ENCODE measurements around the gene EXOG.

The EXOG gene

DNA sequence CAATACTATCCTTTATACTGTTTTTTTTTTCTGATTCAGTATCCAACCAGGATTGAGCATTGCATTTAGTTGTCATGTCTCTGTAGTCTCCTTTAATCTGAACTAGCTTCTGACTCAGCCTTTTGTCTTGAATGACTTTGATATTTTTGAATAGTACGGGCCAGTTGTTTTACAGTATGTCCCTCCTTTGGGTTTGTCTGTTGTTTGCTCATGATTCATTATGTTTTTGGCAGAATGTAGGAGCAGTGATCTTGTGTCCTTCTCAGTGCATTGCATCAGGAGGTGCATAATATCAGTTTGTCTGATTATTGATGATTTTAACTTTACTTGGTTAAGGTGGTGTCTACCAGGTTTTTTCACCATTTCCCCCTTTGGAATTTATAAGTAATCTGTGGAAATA lies 20.5 kb downstream of the EXOG start:
- Histone ChIP-seq H3K27ac (ENCODE audit: low read depth, low read length) (no peak overlapping the region), H3K36me3 (ENCODE audit: insufficient read depth, low read length) (peaks cover 12% of the 10 kb centered on the region), H3K9me3 (ENCODE audit: low read length) (no peaks in the 10 kb centered on the region), H3K9ac (ENCODE audit: low read length) (no peak overlapping the region), H3K4me3 (ENCODE audit: low read depth in 1 of 2, low read length in 2 of 2) (no peak overlapping the region), H3K27me3 (ENCODE audit: control insufficient read depth in 1 of 2, insufficient read depth in 2 of 2, low read length in 2 of 2) (no peaks in the 10 kb centered on the region), H3K4me1 (ENCODE audit: insufficient read depth, low read length) (peaks cover 4% of the 10 kb centered on the region)

DNA sequence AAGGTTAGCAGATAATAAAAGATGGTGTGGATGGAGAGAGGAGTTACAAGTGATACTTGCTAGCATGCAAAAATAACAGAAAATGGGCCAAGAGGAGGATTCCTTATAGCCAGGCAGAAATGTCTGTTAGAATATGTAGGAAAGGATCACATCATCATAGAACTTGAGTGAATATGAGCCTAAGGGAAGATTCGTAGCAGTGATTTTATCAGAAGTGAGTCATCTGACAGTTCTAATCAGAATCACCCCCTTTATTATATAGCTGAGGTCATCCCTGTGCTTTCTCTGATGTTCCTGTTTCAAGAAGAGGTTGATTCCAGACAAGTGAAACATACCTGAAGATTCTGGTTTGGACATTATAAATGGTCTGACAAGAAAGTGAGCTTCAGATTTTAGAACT lies 22.9 kb downstream of the EXOG start:
- no peaks in the 10 kb centered on the region for H3K27me3 ChIP-seq (ENCODE audit: control insufficient read depth in 1 of 2, insufficient read depth in 2 of 2, low read length in 2 of 2)
- peaks cover 8% of the 10 kb centered on the region for H3K36me3 ChIP-seq (ENCODE audit: insufficient read depth, low read length)
- no peak overlapping the region for H3K4me3 ChIP-seq (ENCODE audit: low read depth in 1 of 2, low read length in 2 of 2)
- no peak overlapping the region for H3K27ac ChIP-seq (ENCODE audit: low read depth, low read length)
- peaks cover 4% of the 10 kb centered on the region for H3K4me1 ChIP-seq (ENCODE audit: insufficient read depth, low read length)
- no peak overlapping the region for H3K9ac ChIP-seq (ENCODE audit: low read length)
- no peaks in the 10 kb centered on the region for H3K9me3 ChIP-seq (ENCODE audit: low read length)

DNA sequence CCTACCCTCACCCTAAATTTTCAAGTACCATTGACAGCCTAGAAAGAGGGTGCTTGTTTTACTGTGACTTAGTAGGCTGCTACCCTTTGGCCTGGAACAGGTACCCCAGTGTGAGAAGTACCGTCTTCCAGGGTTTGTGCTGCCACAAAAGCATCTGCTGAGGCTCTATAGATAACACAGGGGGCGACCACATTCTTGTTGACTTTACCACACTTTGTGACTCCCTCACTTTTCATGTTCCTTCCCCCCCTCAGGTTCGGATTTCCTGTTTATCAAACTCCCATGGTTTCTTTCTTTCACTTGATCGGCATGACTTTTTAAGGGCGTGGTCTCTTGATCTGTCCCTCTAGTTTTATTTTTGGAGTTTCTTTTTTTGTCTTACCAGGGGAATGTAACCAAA lies 23.5 kb downstream of the EXOG start:
- Histone ChIP-seq H3K9ac (ENCODE audit: low read length) (no peak overlapping the region), H3K27me3 (ENCODE audit: control insufficient read depth in 1 of 2, insufficient read depth in 2 of 2, low read length in 2 of 2) (no peaks in the 10 kb centered on the region), H3K9me3 (ENCODE audit: low read length) (no peaks in the 10 kb centered on the region), H3K4me1 (ENCODE audit: insufficient read depth, low read length) (peaks cover 4% of the 10 kb centered on the region), H3K36me3 (ENCODE audit: insufficient read depth, low read length) (peaks cover 10% of the 10 kb centered on the region), H3K4me3 (ENCODE audit: low read depth in 1 of 2, low read length in 2 of 2) (no peak overlapping the region), H3K27ac (ENCODE audit: low read depth, low read length) (no peak overlapping the region)

DNA sequence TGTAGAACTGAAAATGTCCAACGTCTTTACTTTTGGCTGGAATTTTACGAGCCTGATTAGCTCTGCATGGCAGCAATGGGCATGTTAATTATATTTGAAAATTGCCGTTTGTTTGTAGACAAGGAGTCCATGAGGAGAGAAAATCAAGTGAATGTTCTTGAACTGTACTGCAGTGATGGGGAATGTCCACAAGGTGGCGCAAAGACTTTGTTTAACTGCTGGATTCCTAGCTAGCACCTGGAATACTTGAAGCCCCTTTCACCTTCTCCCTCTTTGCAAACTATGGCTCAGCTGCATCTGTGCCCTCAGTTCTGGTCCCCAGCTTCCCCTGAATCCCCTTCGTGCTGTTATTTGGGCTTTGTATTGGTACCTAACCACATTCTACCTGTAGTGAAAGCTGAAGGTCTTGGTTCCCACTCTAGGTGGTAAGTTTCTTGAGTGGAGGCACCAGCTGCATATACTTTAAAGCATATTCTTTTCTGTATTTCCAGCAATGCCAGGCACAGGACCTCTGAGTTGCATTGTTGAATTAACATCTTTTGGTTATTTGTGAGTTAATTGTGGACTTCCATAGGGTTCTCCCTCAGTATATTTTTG lies 25.3 kb downstream of the EXOG start:
- Histone ChIP-seq H3K4me3 (ENCODE audit: low read depth in 1 of 2, low read length in 2 of 2) (no peak overlapping the region), H3K27me3 (ENCODE audit: control insufficient read depth in 1 of 2, insufficient read depth in 2 of 2, low read length in 2 of 2) (no peaks in the 10 kb centered on the region), H3K36me3 (ENCODE audit: insufficient read depth, low read length) (peaks cover 24% of the 10 kb centered on the region), H3K9me3 (ENCODE audit: low read length) (no peaks in the 10 kb centered on the region), H3K9ac (ENCODE audit: low read length) (no peak overlapping the region), H3K27ac (ENCODE audit: low read depth, low read length) (no peak overlapping the region), H3K4me1 (ENCODE audit: insufficient read depth, low read length) (peaks cover 4% of the 10 kb centered on the region)

DNA sequence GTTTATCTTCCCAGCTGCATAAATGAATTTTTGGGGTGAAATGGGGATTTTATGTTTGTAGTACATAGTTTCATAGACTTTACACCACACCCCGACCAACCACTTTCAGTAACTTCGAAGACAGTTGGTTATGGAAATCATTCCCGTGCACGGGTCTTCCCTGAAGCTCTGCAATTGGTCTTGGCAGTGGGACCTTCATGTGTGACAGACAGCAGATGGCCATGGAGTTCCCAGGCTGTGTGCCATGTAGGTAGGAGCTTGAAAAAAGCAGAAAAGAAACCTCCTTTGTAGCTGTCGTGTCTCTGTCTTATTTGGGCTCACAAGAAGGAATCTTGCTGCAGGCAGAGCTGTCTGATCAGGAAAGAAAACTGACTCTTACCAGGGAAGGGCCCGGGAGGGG lies 25.9 kb downstream of the EXOG start:
- H3K27me3 ChIP-seq (ENCODE audit: control insufficient read depth in 1 of 2, insufficient read depth in 2 of 2, low read length in 2 of 2) = no peaks in the 10 kb centered on the region
- H3K9me3 ChIP-seq (ENCODE audit: low read length) = no peaks in the 10 kb centered on the region
- H3K9ac ChIP-seq (ENCODE audit: low read length) = no peak overlapping the region
- no peak overlapping the region for H3K27ac ChIP-seq (ENCODE audit: low read depth, low read length)
- H3K4me1 ChIP-seq (ENCODE audit: insufficient read depth, low read length) = peaks cover 4% of the 10 kb centered on the region
- H3K36me3 ChIP-seq (ENCODE audit: insufficient read depth, low read length) = peaks cover 30% of the 10 kb centered on the region
- H3K4me3 ChIP-seq (ENCODE audit: low read depth in 1 of 2, low read length in 2 of 2) = no peak overlapping the region

DNA sequence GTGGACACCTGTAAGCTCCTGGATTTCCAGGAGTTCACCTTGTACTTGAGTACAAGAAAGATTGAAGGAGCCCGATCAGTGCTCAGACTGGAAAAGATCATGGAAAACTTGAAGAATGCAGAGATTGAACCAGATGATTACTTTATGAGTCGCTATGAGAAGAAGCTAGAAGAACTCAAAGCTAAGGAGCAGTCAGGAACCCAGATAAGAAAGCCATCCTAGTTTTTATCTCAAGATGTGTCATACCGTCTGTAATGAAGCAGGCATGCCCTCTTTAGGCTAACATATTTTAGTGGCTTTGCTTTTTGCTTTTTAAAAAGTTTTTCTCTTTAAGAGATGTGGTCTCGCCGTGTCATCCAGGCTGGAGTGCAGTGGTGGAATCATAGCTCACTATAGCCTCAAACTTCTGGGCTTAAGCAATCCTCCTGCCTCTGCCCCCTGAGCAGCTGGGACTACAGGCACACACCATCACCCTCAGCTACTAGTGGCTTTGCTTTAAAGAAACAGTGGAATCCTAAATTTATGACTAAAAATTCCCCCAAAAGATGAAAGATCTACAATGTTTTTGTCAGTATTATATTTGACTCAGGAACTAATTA lies 28.1 kb downstream of the EXOG start:
- Histone ChIP-seq H3K9me3 (ENCODE audit: low read length) (no peaks in the 10 kb centered on the region), H3K36me3 (ENCODE audit: insufficient read depth, low read length) (peaks cover 30% of the 10 kb centered on the region)

DNA sequence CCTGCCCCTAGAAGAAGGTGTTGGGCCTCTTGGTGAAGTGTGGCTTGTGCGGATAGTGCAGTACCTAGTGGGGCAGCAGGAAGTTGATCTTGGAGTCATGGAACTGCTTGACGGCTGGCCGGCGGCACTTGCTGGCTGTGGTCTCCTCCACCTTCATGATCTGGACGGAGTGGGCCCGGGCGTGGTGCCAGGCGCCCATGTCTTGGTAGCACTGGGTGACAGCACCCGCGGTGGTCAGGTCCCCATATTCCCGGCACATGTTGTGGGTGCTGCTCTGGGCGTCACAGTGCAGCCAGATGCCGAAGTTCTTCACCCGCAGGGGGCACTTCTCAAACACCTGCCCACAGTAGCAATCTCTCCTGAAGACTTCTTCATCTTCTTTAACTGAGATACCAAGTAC lies 30.7 kb downstream of the EXOG start:
- no peaks in the 10 kb centered on the region for H3K4me1 ChIP-seq (ENCODE audit: insufficient read depth, low read length)
- H3K27me3 ChIP-seq (ENCODE audit: control insufficient read depth in 1 of 2, insufficient read depth in 2 of 2, low read length in 2 of 2) = no peaks in the 10 kb centered on the region
- no peaks in the 10 kb centered on the region for H3K9me3 ChIP-seq (ENCODE audit: low read length)
- H3K9ac ChIP-seq (ENCODE audit: low read length) = no peak overlapping the region
- H3K36me3 ChIP-seq (ENCODE audit: insufficient read depth, low read length) = peaks cover 30% of the 10 kb centered on the region
- H3K4me3 ChIP-seq (ENCODE audit: low read depth in 1 of 2, low read length in 2 of 2) = no peak overlapping the region
- H3K27ac ChIP-seq (ENCODE audit: low read depth, low read length) = no peak overlapping the region

More for the DNA sequence above, 28.1 kb downstream of the EXOG start:
- H3K4me1 ChIP-seq (ENCODE audit: insufficient read depth, low read length) = peaks cover 4% of the 10 kb centered on the region
- H3K27me3 ChIP-seq (ENCODE audit: control insufficient read depth in 1 of 2, insufficient read depth in 2 of 2, low read length in 2 of 2) = no peaks in the 10 kb centered on the region
- no peak overlapping the region for H3K27ac ChIP-seq (ENCODE audit: low read depth, low read length)
- no peak overlapping the region for H3K4me3 ChIP-seq (ENCODE audit: low read depth in 1 of 2, low read length in 2 of 2)
- no peak overlapping the region for H3K9ac ChIP-seq (ENCODE audit: low read length)

DNA sequence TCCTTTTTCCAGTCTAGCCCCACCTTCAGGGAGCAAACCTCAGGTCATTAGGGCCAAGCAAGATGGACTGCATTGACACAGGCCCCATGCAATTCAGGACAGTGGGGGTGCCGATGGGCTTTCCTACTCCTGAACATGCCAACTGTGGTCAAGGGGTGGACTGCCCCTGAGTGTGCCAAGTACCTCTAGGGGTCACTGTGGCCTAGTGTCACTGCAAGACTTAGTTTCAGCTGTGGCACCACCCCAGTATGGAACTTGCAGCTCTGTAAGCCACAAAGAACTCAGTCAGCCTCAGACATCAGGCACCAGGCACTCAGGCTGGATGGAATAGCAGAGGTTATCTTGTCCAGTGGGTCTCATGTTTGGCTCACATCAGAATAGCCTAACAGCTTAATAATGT lies 32.3 kb downstream of the EXOG start:
- Histone ChIP-seq H3K36me3 (ENCODE audit: insufficient read depth, low read length) (peaks cover 30% of the 10 kb centered on the region), H3K9me3 (ENCODE audit: low read length) (no peaks in the 10 kb centered on the region), H3K9ac (ENCODE audit: low read length) (no peak overlapping the region), H3K27me3 (ENCODE audit: control insufficient read depth in 1 of 2, insufficient read depth in 2 of 2, low read length in 2 of 2) (no peaks in the 10 kb centered on the region), H3K27ac (ENCODE audit: low read depth, low read length) (no peak overlapping the region), H3K4me1 (ENCODE audit: insufficient read depth, low read length) (no peaks in the 10 kb centered on the region), H3K4me3 (ENCODE audit: low read depth in 1 of 2, low read length in 2 of 2) (no peak overlapping the region)

DNA sequence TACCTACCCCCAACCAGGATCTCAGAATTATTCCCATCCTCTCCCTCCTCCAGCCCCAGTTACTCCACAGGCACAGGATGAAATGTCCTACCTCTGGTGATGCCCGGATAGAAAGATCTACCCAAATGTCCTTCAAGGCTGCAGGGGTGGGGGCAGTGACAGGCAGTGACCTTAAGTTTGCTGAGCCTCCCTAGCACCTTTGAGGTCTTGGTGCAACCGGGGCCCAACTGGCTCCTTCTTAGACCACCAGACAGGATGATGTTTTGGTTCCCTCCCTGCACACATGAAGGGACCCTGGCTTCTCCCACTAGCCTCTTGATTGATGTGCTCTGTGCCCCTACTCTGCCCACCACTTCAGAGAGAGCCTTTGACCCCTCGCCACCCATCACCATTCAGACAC lies 36.4 kb downstream of the EXOG start:
- no peaks in the 10 kb centered on the region for H3K36me3 ChIP-seq (ENCODE audit: insufficient read depth, low read length)
- no peaks in the 10 kb centered on the region for H3K9me3 ChIP-seq (ENCODE audit: low read length)
- no peaks in the 10 kb centered on the region for H3K4me1 ChIP-seq (ENCODE audit: insufficient read depth, low read length)
- H3K9ac ChIP-seq (ENCODE audit: low read length) = no peak overlapping the region
- H3K27me3 ChIP-seq (ENCODE audit: control insufficient read depth in 1 of 2, insufficient read depth in 2 of 2, low read length in 2 of 2) = no peaks in the 10 kb centered on the region
- H3K27ac ChIP-seq (ENCODE audit: low read depth, low read length) = no peak overlapping the region
- no peak overlapping the region for H3K4me3 ChIP-seq (ENCODE audit: low read depth in 1 of 2, low read length in 2 of 2)

DNA sequence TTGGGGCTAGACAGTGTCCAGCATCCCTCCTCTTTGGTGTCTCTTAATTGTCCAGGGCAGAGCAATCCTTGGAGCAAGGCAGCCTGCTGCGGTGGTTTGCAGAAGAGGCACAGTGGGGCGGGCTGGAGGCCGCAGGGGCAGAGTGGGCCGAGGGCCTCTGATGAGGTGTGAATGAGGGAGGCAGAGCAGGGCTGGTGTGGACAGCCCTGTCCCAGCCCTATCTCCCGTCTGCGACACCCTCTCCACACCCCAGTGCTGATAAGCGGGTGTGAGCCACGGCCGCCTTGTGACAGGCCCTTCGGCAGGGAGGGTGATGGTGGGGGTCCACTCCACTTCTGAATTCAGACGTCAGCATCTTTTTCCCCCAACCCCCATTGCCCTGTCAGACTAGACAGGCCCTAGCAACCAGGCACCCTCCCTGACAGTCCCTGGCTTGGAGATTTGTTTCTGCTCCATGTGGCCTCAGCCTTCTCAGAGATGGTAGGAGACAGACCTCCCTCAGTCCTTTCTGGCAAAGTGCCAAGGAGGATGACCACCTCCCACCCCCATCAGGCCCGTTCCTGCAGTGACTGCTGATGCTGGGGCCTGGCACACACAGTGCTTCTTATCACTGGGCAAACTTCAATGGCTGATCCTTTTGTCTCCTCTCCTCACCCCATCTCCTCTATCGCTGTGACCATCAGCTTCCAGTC lies 37.3 kb downstream of the EXOG start:
- H3K9me3 ChIP-seq (ENCODE audit: low read length) = no peaks in the 10 kb centered on the region
- H3K27me3 ChIP-seq (ENCODE audit: control insufficient read depth in 1 of 2, insufficient read depth in 2 of 2, low read length in 2 of 2) = no peaks in the 10 kb centered on the region
- H3K36me3 ChIP-seq (ENCODE audit: insufficient read depth, low read length) = no peaks in the 10 kb centered on the region
- H3K9ac ChIP-seq (ENCODE audit: low read length) = no peak overlapping the region
- H3K4me3 ChIP-seq (ENCODE audit: low read depth in 1 of 2, low read length in 2 of 2) = no peak overlapping the region
- no peaks in the 10 kb centered on the region for H3K4me1 ChIP-seq (ENCODE audit: insufficient read depth, low read length)
- H3K27ac ChIP-seq (ENCODE audit: low read depth, low read length) = no peak overlapping the region

DNA sequence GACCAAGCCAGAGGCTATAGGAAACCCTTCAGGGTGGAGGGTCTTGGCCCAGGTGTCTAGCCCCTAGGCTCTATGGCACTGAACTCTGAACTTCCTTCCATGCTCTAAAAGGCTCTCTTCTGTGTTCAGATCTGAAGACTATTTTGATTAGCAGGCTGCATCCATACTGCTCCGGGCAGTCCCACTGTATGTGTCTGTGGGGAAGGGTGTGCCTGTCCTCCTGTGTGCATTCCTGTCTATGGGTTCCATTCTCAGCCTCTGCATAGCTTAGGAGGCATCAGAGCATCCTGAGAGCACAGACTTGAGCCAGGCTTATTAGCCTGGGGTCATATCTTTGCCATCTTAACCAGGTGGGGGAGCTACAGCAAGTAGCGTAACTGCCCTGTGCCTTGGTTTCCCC lies 38.0 kb downstream of the EXOG start:
- Histone ChIP-seq H3K36me3 (ENCODE audit: insufficient read depth, low read length) (no peaks in the 10 kb centered on the region), H3K27me3 (ENCODE audit: control insufficient read depth in 1 of 2, insufficient read depth in 2 of 2, low read length in 2 of 2) (no peaks in the 10 kb centered on the region), H3K4me1 (ENCODE audit: insufficient read depth, low read length) (no peaks in the 10 kb centered on the region), H3K4me3 (ENCODE audit: low read depth in 1 of 2, low read length in 2 of 2) (no peak overlapping the region), H3K9ac (ENCODE audit: low read length) (no peak overlapping the region), H3K9me3 (ENCODE audit: low read length) (no peaks in the 10 kb centered on the region), H3K27ac (ENCODE audit: low read depth, low read length) (no peak overlapping the region)

DNA sequence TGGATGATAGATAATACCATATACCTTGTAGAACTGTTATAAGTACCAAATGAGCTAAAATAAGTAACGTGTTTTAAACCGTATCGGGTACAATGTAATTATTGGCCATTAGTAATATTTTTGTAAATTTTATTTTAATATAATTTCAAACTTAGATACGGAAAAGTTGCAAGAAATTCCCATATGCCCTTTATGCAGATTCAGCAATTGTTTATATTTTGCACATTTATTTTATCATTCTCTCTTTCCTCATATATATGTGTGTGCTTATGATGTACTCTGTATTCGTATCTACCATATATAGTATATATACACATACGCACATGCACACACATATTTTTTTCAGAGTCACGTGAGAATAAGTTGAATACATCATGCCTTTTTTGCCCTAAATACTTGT lies 38.5 kb downstream of the EXOG start:
- Histone ChIP-seq H3K4me3 (ENCODE audit: low read depth in 1 of 2, low read length in 2 of 2) (no peak overlapping the region), H3K27me3 (ENCODE audit: control insufficient read depth in 1 of 2, insufficient read depth in 2 of 2, low read length in 2 of 2) (no peaks in the 10 kb centered on the region), H3K9ac (ENCODE audit: low read length) (no peak overlapping the region), H3K4me1 (ENCODE audit: insufficient read depth, low read length) (no peaks in the 10 kb centered on the region), H3K36me3 (ENCODE audit: insufficient read depth, low read length) (no peaks in the 10 kb centered on the region), H3K9me3 (ENCODE audit: low read length) (no peaks in the 10 kb centered on the region), H3K27ac (ENCODE audit: low read depth, low read length) (no peak overlapping the region)

Data from muscle layer of colon (tissue), 2 donors.